HG03460 (cell line): Measurements from ENCODE around the gene CUL9.
"Not testable (repeated sequence)": the region's sequence is repeated elsewhere in the genome, so short reads cannot be mapped to it uniquely, and the experiment has no call there.

Experiments
- ATAC-seq: cut with Tn5 transposase; IDR thresholded peaks from one replicate; pipeline ENCODE4 v1.9.1; 2021; ENCODE audit not compliant: unreplicated experiment

Gene CUL9

DNA sequence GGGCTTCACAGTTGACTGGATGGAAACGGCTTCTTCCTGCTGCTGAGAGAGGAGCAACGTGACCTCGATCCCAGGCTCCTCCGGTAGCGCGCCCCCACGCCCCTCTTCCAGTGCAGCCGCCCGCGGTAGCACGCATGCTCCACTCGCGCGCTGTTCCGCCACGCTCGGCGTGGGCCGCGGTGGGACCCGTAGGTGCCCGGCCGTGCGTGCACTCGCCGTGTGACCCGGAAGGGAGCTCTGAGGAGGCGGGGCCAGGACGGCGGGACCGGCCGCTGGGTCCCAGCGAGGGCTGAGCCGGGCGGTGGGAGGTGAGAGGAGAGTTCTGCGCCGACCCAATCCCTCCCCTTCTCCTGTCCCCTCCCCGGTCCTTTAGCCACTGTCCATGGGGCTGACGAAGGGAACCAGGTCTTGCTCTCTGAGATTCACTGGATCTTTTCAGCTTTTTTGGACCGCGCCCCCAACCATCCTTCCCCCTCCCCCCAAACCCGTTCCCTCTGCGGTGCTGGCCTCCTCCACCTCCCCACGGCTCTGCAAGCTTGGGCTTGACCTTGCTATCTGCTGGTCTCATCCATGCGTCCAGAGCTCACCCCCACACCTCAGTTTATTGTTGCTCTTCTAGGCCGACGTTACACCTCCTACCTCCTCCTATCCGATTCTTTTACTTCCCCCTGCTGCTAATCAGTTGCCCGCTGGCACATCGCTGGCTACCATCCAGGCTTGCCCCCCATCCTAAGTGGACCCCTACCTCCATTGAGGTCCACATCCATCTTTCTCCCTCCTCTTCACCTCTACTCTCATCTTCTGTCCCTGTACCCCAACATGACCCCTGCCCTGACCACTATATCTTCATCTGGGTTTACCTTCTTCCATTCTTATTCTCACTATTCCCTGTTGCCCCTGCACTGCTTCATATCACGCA is at the start of gene CUL9:
TSS of gene CUL9 (plus strand) at position 255 of the 919 bp plus-strand sequence. CDS start 2,115 bp downstream, outside the sequence.
- ATAC-seq = peak; percentile 91

DNA sequence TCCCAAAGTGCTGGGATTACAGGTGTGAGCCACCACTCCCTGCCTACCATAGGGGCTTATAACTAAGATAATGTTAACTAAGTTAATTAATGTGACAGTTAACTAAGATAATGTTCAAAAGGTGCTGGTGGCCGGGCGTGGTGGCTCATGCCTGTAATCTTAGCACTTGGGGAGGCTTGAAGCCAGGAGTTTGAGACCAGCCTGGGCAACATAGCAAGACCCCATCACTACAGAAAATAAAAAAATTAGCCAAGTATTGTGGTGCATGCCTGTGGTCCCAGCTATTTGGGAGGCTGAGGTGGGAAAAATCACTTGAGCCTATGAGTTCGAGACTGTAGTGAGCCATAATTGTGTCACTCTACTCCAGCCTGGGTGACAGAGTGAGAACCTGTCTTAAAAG is 43.7 kb upstream of the CUL9 start:
- no peak for ATAC-seq

DNA sequence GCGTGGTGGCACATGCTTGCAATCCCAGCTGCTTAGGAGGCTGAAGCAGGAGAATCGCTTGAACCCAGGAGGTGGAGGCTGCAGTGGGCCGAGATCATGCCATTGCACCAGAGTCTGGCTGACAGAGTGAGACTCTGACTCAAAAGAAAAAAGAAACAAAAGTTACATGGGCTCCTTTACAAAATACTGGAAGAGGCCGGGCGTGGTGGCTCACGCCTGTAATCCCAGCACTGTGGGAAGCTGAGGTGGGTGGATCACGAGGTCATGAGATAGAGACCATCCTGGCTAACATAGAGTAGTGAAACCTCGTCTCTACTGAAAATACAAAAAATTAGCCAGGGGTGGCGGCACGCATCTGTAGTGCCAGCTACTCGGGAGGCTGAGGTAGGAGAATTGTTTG is 42.0 kb upstream of the CUL9 start:
- ATAC-seq = not testable (repeated sequence)

DNA sequence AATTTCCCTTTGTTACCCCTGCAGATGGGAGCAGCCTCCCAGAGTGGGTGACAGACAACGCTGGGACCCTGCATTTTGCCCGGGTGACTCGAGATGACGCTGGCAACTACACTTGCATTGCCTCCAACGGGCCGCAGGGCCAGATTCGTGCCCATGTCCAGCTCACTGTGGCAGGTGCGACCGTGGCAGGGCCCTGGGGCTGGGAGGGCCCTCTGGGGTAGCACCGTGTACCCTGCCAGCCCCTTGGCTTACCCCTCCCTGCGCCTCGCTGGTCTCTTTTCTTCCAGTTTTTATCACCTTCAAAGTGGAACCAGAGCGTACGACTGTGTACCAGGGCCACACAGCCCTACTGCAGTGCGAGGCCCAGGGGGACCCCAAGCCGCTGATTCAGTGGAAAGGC is 40.4 kb upstream of the CUL9 start:
- ATAC-seq = no peak

- ATAC-seq = no peak
Measured at GRCh38 chr6:43142101-43142500, 39.9 kb upstream of the CUL9 start.

DNA sequence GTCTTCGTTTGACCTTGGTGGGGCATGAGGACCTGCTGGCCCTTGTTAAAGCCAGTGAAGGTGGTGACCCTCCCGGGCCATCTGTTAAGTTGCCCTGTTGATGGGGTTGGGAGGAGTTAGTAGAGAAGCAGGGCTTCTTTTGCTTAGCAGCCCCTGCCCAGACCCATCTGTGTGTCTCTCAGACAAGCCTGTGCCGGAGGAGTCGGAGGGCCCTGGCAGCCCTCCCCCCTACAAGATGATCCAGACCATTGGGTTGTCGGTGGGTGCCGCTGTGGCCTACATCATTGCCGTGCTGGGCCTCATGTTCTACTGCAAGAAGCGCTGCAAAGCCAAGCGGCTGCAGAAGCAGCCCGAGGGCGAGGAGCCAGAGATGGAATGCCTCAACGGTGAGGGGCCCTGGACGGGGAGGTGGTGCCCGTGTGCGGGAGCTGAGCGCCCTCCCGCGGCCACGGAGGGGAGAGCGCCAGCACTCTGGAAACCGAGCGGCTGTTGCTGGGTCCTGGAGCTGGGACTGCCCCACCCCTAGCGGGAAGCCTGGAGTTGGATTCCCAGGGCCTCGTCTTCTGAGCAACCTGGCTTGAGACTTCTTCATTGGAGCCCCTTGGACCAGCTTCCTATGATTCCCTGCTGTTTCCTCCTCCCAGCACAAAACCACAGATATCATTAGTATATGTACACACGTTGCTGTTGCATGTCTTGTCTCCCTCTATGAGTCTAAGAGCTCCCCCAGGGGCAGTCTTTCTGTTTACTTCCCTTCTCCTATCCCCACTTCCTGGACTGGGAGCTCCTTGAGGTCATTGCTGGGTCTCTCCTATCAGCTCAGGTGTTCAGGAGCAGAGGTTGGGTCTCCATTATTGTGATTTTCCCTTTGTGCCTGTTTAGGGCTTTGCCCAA is 38.5 kb upstream of the CUL9 start:
- ATAC-seq = no peak

DNA sequence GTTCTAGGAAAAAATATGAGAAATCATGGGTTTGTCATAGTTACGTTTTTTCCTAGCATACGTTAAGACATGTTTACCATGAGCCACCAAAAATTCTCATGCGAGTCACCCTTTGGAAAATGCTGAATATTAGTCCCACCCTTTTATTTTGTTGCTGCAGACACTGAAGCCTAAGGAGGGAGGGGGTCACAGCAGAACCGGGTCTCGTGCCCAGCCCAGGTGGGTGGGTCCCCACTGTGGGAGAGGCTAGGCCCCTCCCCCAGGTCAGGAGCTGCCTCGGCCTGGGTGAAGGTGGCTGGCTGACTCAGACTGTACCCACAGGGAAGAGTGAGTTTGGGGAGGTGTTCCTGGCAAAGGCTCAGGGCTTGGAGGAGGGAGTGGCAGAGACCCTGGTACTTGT is 37.1 kb upstream of the CUL9 start:
- ATAC-seq = no peak

DNA sequence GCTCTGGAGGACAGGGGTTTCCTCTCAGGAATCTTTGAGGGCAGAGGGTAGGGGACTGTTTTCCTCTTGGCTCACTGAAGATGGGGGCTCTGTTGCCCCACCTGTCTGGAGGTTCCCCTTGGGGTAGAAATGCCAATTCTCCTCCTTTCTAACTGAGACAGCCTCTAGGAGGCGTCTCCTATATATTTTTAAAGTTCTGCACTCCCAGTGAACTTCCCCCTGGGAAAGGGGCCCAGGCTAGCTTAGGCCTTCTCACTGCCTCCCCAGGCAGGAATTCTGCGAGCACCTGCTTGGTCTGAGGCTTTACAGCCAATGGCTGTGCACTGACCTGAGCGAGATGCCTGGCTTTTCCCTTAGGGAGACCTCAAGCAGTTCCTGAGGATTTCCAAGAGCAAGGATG is 35.7 kb upstream of the CUL9 start:
- no peak for ATAC-seq

GRCh38 chr6:43146709-43147688 is 35.0 kb upstream of the CUL9 start:
- no peak for ATAC-seq

DNA sequence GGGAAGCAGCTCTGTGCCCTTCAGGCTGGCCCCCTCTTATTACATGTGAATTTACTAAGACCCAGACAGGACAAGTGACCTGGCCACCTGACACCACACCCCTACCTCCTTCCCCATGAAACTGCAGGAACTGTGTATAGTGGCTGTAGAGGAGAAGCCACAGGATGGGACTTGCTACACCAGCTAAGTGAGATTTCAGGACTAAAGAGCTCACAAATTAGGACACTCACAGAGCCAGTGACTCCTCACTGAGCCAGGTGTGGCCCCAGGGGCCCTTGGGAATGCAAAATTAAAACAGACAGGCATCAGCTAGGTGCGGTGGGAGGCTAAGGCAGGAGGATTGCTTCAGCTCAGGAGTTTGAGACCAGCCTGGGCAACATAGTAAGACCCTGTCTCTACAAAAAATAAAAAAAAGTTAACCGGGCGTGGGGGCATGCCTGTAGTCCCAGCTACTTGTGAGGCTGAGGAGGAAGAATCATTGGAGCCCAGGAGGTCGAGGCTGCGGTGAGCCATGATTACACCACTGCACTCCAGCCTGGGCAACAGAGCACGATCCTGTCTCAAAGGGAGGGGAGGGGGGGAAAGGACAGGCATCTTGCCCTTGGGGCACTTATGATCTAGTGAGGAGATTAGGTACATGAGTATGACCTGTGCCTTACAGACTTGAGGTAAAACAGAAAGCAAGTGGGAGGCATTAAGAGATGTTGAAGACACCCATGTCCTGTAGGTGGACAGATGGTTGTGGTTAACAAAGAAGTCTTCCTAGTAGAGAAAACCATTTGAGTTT is 34.1 kb upstream of the CUL9 start:
- ATAC-seq = no peak

DNA sequence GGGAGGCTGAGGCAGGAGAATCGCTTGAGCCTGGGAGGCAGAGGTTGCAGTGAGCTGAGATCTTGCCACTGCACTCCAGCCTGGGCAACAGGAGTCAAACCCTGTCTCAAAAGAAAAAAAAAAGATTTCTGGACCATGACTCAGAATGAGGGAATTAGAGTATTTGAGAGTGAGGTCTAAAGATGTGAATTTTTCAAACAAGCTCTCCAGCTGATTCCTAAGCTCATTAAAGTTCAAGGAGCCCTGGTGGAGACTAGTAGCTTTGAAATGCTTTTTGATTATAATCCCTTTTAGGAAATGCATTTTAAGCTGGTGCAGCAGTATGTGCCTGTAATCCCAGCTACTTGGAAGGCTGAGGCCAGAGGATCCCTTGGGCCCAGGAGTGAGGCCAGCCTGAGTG is 32.7 kb upstream of the CUL9 start:
- ATAC-seq = no peak

DNA sequence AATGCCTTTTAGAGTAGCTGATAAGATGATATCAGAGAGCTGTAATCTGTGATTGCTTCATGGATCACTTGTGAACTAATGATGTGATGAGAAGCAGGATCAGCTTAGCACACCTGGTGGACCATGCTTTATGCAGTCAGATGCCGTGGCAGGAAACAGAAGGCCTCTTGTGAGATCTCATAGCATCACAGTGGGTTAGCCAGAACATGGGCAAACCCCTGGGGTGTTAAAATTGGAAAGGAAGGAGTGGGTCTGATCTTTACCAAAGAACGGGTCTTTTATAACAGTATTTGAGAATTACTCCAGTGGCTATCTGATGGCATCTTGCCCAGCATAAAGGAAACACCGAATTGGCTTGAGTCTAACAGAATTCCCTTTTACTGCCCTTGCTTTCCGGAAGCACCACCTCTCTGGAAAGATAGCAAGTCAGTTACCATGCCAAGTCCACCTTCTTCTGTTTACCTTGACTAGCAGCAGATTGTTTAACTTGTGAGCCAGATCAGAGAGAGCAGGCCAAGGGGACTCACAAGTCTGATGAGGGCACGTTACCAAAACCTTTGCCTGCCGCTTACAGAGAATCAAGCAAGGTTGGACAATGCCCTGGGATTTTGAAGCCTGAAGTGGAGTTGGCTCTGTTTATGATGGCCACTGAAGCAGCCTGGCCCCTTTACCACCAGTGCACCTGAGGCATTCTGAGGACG is 31.8 kb upstream of the CUL9 start:
- no peak for ATAC-seq

- ATAC-seq = no peak
Measured at GRCh38 chr6:43159599-43159998, 22.4 kb upstream of the CUL9 start.

- no peak for ATAC-seq
Measured at GRCh38 chr6:43163899-43164298, 18.1 kb upstream of the CUL9 start.

- no peak for ATAC-seq
Measured at GRCh38 chr6:43170417-43170930, 11.5 kb upstream of the CUL9 start.

- ATAC-seq = peak; percentile 59
Measured at GRCh38 chr6:43170931-43171706, 10.9 kb upstream of the CUL9 start, which contains the start of gene SRF. TSS of gene SRF (plus strand) at chr6:43171269. CDS start at chr6:43171657, 388 bp downstream.

DNA sequence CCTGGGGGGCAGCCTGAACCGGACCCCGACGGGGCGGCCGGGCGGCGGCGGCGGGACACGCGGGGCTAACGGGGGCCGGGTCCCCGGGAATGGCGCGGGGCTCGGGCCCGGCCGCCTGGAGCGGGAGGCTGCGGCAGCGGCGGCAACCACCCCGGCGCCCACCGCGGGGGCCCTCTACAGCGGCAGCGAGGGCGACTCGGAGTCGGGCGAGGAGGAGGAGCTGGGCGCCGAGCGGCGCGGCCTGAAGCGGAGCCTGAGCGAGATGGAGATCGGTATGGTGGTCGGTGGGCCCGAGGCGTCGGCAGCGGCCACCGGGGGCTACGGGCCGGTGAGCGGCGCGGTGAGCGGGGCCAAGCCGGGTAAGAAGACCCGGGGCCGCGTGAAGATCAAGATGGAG is 10.3 kb upstream of the CUL9 start:
- no peak for ATAC-seq
